Measurements from ENCODE around the gene MED13.
"Not testable (repeated sequence)": the region's sequence is repeated elsewhere in the genome, so short reads cannot be mapped to it uniquely, and the experiment has no call there.

MED13 gene

DNA sequence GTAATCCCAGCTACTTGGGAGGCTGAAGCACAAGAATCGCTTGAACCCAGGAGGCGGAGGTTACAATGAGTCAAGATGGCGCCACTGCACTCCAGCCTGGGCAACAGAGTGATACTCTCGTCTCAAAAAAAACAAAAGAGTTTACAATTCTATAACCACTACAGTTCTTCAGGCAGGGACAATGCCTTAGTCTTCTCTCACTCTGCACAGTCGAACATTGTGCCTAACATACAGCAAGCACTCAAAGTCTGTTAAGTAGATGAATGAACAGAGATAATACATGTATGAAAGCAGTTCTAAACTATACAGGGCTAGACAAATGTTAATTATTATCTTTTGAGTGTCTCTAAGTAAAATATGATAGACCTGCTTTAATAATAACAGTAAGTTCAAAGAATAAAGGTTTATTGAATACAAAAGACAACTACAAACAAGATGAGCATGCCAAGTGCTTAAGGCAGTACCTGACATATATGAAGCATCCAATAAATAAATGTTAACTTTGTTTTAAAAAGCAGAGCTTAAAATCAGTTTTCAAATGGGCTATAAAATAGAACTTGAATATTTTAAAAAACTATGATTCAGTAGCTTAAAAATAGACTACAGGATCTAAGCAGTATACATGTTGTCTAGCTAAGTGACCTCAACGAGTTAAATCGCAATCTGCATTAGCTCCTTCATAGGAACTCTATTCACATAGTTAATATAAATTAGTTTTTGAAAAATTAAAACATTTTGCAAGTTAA is 156.6 kb downstream of the MED13 start:
- DNase-seq (ENCODE audit: low read depth in 2 of 2), result no peak

DNA sequence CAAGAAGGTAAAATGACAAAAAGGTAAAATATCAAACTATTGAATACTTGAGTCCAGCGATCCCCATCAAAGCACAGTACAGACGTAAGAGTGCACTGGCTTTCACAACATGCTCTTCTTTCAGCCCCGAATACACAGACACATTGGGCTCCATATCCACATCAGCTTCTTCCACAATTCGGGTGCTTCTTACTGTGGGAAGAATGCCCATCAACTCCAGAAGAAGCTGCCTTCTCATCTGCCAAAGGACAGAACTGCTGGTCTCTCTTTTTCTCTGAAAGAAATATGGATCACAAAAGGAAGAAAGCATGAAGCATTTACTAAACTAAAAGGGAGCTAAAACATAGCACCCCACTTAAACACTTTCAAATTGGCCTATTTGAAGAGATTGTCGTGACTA is 157.7 kb downstream of the MED13 start:
- DNase-seq (ENCODE audit: low read depth in 2 of 2), result no peak

DNA sequence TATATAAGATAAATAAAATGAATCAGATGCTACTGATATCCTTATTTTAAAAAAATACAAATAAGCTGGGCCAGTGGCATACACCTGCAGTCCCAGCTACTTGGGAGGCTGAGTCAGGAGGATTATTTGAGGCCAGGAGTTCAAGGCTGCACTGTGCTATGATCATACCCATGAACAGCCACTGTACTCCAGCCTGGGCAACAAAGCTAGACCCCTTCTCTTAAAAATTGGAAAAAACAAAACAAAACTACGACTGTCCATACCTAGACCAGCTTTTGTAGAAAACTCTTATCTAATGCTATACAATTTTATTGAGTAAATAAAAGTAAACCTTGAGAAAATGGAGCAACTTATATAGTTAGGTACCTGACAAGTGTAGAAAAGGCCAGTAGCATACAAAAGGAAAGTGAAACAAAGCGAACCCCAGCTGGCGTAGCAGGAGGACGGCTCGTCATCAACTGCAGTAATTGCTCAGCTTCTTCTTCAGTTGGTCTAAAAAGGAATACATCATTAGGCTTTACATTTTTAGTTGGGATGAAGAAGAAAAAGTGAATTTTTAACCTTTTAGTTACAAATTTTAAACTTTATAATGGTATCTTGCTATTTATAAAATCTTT is 160.9 kb downstream of the MED13 start:
- DNase-seq (ENCODE audit: low read depth in 2 of 2), result no peak

DNA sequence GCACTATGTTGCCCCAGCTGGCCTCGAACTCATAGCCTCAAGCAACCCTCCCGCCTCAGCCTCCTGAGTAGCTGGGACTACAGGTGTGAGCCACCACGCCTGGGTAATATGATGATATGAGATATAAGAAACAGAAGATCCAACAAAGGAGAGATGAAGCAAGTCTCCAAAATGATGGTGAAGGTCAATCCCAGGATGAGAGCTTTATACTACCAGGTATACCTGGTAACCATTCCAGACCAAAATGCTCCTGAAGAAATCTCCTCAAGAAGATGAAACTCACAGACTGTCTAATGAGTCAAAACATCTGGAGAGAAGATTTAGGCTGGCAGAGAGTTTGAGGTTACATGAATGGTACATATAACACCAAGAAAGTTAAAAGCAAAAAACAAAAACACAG is 161.8 kb downstream of the MED13 start:
- DNase-seq (ENCODE audit: low read depth in 2 of 2), result no peak

DNA sequence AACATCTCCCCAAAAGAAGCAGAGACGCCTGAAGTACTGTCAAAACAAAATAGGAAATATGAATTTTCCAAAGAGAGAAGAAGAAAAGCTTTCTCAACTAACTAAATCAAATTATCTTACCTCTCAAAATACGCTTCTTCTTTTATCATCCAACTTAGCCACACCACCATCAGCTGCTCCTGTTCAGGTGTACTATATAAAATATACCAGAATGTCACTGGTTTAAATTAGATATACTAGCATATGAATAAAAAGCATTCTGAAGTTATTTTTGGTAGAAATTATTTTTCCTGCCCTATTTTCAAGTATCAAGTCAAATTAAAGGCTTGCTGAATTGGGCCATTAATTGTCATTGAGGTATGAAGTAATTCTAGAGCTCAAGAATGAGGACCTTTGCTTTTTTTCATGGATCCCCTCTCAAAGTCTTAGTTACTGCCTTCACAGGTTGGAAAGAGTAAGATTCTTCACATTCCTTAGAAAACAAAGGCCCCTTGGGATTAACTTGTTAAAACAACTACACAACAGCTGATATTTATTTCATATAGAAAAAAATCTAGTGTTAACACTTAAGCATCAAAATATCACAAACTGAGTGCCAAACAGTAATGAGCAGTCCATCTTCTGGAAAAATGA is 167.4 kb downstream of the MED13 start:
- no peak for DNase-seq (ENCODE audit: low read depth in 2 of 2)

DNA sequence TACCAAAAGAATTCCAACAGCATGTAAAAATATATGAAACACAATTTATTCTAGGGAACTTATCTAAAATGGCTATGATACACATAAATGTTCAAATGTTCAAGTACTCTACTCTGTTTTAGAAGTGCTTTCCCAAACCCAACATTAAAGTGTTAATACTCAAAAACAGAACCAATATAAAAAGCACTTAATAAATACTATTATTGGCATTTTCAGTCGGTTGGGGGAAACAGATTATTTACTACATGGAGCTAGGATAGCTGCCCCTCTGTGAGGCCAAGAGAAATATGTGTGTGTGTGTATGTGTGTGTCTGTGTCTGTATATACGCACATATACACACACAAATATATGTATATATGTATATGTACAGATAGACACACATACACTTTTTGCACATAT is 169.7 kb downstream of the MED13 start:
- no peak for DNase-seq (ENCODE audit: low read depth in 2 of 2)

DNA sequence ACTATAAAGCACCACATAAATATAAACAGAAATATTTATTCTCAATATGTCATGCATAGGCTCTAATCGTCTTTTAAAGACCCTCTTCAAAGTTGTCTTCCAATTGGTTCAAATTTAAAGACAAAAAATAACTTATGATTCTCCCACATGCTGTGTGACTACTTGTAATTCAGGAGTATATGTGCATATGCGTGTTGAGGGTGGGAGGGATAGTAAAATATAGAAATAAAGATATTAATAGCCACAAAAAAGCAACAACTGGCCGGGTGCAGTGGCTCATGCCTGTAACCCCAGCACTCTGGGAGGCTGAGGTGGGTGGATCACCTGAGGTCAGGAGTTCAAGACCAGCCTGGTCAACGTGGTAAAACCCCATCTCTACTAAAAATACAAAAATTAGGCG is 170.8 kb downstream of the MED13 start:
- not testable (repeated sequence) for DNase-seq (ENCODE audit: low read depth in 2 of 2)
